LNCaP clone FGC (cell line): ENCODE results near the gene ALDH3A2.

Source experiments
- DNase-seq: peaks from one replicate; pipeline ENCODE4 v3.0.0-alpha.2; 2011; ENCODE audit warnings: low read depth
- H3K4me3 ChIP-seq: 2 replicates; pipeline ENCODE4 v1.5.1; 2011; ENCODE audit warnings: mild to moderate bottlenecking, low read depth, low read length, control low read depth
- CTCF ChIP-seq: IDR thresholded peaks from 2 replicates; pipeline ENCODE4 v1.5.1; 2012; ENCODE audit warnings: mild to moderate bottlenecking; ENCODE audit not compliant: control insufficient read depth, insufficient read depth; ENCODE audit errors: extremely low read depth

Gene ALDH3A2

GRCh38 chr17:19656851-19657581, 8.5 kb downstream of the ALDH3A2 start:
- TF ChIP-seq CTCF = no peak
- no peak overlapping the region for H3K4me3 ChIP-seq
- no peak for DNase-seq

GRCh38 chr17:19659366-19660177, 11.0 kb downstream of the ALDH3A2 start:
- TF ChIP-seq CTCF = no peak

GRCh38 chr17:19660219-19660870, 11.8 kb downstream of the ALDH3A2 start:
- no peak overlapping the region for H3K4me3 ChIP-seq
- TF ChIP-seq CTCF = no peak
- DNase-seq = peak; percentile 70

More at GRCh38 chr17:19659366-19660177, 11.0 kb downstream of the ALDH3A2 start:
- H3K4me3 ChIP-seq = no peak overlapping the region
- DNase-seq = no peak

- no peak overlapping the region for H3K4me3 ChIP-seq
- TF ChIP-seq CTCF = no peak
- no peak for DNase-seq
Observed at GRCh38 chr17:19661121-19661520, 12.6 kb downstream of the ALDH3A2 start.

GRCh38 chr17:19663097-19663496, 14.5 kb downstream of the ALDH3A2 start:
- no peak overlapping the region for H3K4me3 ChIP-seq
- TF ChIP-seq CTCF = no peak
- DNase-seq = no peak

- TF ChIP-seq CTCF = no peak
- no peak for DNase-seq
- H3K4me3 ChIP-seq = no peak overlapping the region
Observed at GRCh38 chr17:19664136-19664820, 15.7 kb downstream of the ALDH3A2 start.
